Measurements from ENCODE around the gene UTP25. TPM values are rescaled to one million over a fixed set of nuclear protein-coding genes. Genes with fewer than 3 reads are reported as not detected.

Gene UTP25
- total RNA-seq, 1 experiment from 2014 or later, result 12.7 TPM

- H3K9me2 ChIP-seq (ENCODE audit: insufficient read depth), result no peaks in the 10 kb centered on the region
- no peak overlapping the region for H3K4me3 ChIP-seq (replicated peaks in 1 of 2; ENCODE audit: low read depth in 1 of 2, low read length in 2 of 2)
- no TSS peak for BruUV-seq (replicated peaks)
- H3K27ac ChIP-seq (ENCODE audit: low read depth, low read length), result no peak overlapping the region
- H3K9ac ChIP-seq (ENCODE audit: low read length), result no peak overlapping the region
- H3K27me3 ChIP-seq (ENCODE audit: insufficient read depth, low read length), result no peaks in the 10 kb centered on the region
- H3K4me1 ChIP-seq (ENCODE audit: control insufficient read depth in 1 of 2, insufficient read depth in 2 of 2, low read length in 2 of 2), result peaks cover 6 to 25% of the 10 kb centered on the region in 2 experiments
- intact Hi-C loops (cut with micrococcal nuclease), result no loop called here
- H3K9me3 ChIP-seq (ENCODE audit: control insufficient read depth in 1 of 2, insufficient read depth in 1 of 2, low read depth in 1 of 2, low read length in 2 of 2), result no peaks in the 10 kb centered on the region
- H3K79me2 ChIP-seq (ENCODE audit: insufficient read depth, low read length), result peaks cover 18% of the 10 kb centered on the region
- H3K4me2 ChIP-seq (ENCODE audit: low read length), result no peak overlapping the region
- CTCF ChIA-PET, result no interaction called here
- no peak for TF ChIP-seq RAD21 (IDR thresholded peaks at IDR 0.05; ENCODE audit: low read depth)
- TF ChIP-seq, protein P1, sequence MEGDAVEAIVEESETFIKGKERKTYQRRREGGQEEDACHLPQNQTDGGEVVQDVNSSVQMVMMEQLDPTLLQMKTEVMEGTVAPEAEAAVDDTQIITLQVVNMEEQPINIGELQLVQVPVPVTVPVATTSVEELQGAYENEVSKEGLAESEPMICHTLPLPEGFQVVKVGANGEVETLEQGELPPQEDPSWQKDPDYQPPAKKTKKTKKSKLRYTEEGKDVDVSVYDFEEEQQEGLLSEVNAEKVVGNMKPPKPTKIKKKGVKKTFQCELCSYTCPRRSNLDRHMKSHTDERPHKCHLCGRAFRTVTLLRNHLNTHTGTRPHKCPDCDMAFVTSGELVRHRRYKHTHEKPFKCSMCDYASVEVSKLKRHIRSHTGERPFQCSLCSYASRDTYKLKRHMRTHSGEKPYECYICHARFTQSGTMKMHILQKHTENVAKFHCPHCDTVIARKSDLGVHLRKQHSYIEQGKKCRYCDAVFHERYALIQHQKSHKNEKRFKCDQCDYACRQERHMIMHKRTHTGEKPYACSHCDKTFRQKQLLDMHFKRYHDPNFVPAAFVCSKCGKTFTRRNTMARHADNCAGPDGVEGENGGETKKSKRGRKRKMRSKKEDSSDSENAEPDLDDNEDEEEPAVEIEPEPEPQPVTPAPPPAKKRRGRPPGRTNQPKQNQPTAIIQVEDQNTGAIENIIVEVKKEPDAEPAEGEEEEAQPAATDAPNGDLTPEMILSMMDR (IDR thresholded peaks at IDR 0.05 in 2 of 3, conservative IDR thresholded peaks at IDR 0.05 in 1 of 3; ENCODE audit: borderline replicate concordance in 1 of 3, insufficient read depth in 1 of 3, low read depth in 2 of 3, low read length in 2 of 3), result no peak
- TF ChIP-seq ATF3 (IDR thresholded peaks at IDR 0.05), result no peak
- TF ChIP-seq ZFX (IDR thresholded peaks at IDR 0.05), result no peak
- TF ChIP-seq ZNF274 (IDR thresholded peaks at IDR 0.05; ENCODE audit: low read depth, low read length), result no peak
- no peak for TF ChIP-seq CEBPB (IDR thresholded peaks at IDR 0.05; ENCODE audit: low read depth)
- no peak for TF ChIP-seq ZBTB33 (IDR thresholded peaks at IDR 0.05; ENCODE audit: extremely low read depth, insufficient replicate concordance, low read length)
- TF ChIP-seq ELF1 (IDR thresholded peaks at IDR 0.05; ENCODE audit: borderline replicate concordance, low read depth), result no peak
- no peak for TF ChIP-seq SRF (IDR thresholded peaks at IDR 0.05; ENCODE audit: low read depth)
- no peak for TF ChIP-seq POLR2A (IDR thresholded peaks at IDR 0.05; ENCODE audit: borderline replicate concordance, extremely low read depth, insufficient read depth, insufficient read length)
- no peak for TF ChIP-seq SIN3A (IDR thresholded peaks at IDR 0.05; ENCODE audit: low read depth)
- TF ChIP-seq MAX (IDR thresholded peaks at IDR 0.05), result no peak
- TF ChIP-seq SP1 (IDR thresholded peaks at IDR 0.05; ENCODE audit: low read depth), result no peak
- TF ChIP-seq EGR1 (IDR thresholded peaks at IDR 0.05; ENCODE audit: low read depth), result no peak
- no peak for TF ChIP-seq JUND (IDR thresholded peaks at IDR 0.05)
- DNase-seq (ENCODE audit: low read depth, low spot score) (no peak), ATAC-seq (no peak)
- H3K36me3 ChIP-seq (ENCODE audit: control insufficient read depth in 1 of 2, insufficient read depth in 2 of 2, low read length in 2 of 2), result peaks cover 9 to 10% of the 10 kb centered on the region in 2 experiments; a peak in 2 of 4 replicates
- RAD21 ChIA-PET (ENCODE audit: low non-redundant PET in 1 of 2, low total read pairs in 2 of 2, uncharacterized antibody in 2 of 2, unreplicated experiment in 2 of 2), result no interaction called here
- no peak overlapping the region for H2AFZ ChIP-seq (ENCODE audit: low read depth, low read length, poor library complexity, severe bottlenecking)
- H4K20me1 ChIP-seq (ENCODE audit: insufficient read depth), result no peaks in the 10 kb centered on the region
- POLR2A ChIA-PET, result no interaction called here
These were observed 41.6 kb upstream of the UTP25 start for GRCh38 chr1:209786146-209786545.
